ENCODE data around the gene XPO4.

GRCh38 chr13:20924758-20925394, 22.3 kb upstream of the XPO4 start:
- TF ChIP-seq CTCF (IDR thresholded peaks at IDR 0.05) (no peak), POLR2A (IDR thresholded peaks at IDR 0.05) (no peak)
